IMR-90 (cell line): Measurements from ENCODE around the gene SCN1B.
"Not testable (repeated sequence)": the region's sequence is repeated elsewhere in the genome, so short reads cannot be mapped to it uniquely, and the experiment has no call there.

Experiments used
- BHLHE40 ChIP-seq: fragments of 150-350 bp; IDR thresholded peaks from 2 replicates; pipeline ENCODE4 v1.6.1; 2016; ENCODE audit warnings: mild to moderate bottlenecking, low read depth, low read length
- CEBPB ChIP-seq: IDR thresholded peaks from 2 replicates; pipeline ENCODE4 v1.6.1; 2012; ENCODE audit warnings: low read depth, low read length, improper control_type of control experiment
- CHD1 ChIP-seq: IDR thresholded peaks from 2 replicates; pipeline ENCODE4 v1.6.1; 2012; ENCODE audit warnings: low read depth, low read length, improper control_type of control experiment
- CTCF ChIP-seq: conservative IDR thresholded peaks from 2 replicates; pipeline ENCODE4 v1.5.1; 2012; ENCODE audit warnings: mild to moderate bottlenecking, low read depth, low read length, improper control_type of control experiment
- ELK1 ChIP-seq: fragments of 150-350 bp; IDR thresholded peaks from 2 replicates; pipeline ENCODE4 v1.6.1; 2016; ENCODE audit warnings: low read depth, mild to moderate bottlenecking, low read length, moderate library complexity, borderline replicate concordance
- MAFK ChIP-seq: IDR thresholded peaks from 2 replicates; pipeline ENCODE4 v1.6.1; 2012; ENCODE audit warnings: low read depth, low read length, improper control_type of control experiment
- MAZ ChIP-seq: IDR thresholded peaks from 2 replicates; pipeline ENCODE4 v1.6.1; 2012; ENCODE audit warnings: low read depth, mild to moderate bottlenecking, low read length, improper control_type of control experiment, moderate library complexity, borderline replicate concordance
- MXI1 ChIP-seq: IDR thresholded peaks from 2 replicates; pipeline ENCODE4 v1.6.1; 2012; ENCODE audit warnings: low read depth, mild to moderate bottlenecking, low read length, moderate library complexity, borderline replicate concordance
- NFE2L2 ChIP-seq: fragments of 150-350 bp; IDR thresholded peaks from 2 replicates; pipeline ENCODE4 v1.6.1; 2016; ENCODE audit warnings: low read depth, mild to moderate bottlenecking, low read length
- POLR2A ChIP-seq: IDR thresholded peaks from 2 replicates; pipeline ENCODE4 v1.6.1; 2012; ENCODE audit warnings: mild to moderate bottlenecking, low read depth, low read length
- RAD21 ChIP-seq: IDR thresholded peaks from 2 replicates; pipeline ENCODE4 v1.6.1; 2012; ENCODE audit warnings: low read length, improper control_type of control experiment
- SMC3 ChIP-seq: fragments of 150-350 bp; IDR thresholded peaks from 2 replicates; pipeline ENCODE4 v1.6.1; 2016; ENCODE audit warnings: low read depth, mild to moderate bottlenecking, antibody characterized with exemption, low read length, moderate library complexity
- USF2 ChIP-seq: fragments of 150-350 bp; IDR thresholded peaks from 2 replicates; pipeline ENCODE4 v1.6.1; 2017; ENCODE audit warnings: mild to moderate bottlenecking, antibody characterized with exemption, low read length, low read depth

GRCh38 chr19:35028600-35028885 lies 1.7 kb upstream of the SCN1B start:
- TF ChIP-seq POLR2A, CTCF, USF2, CEBPB, MXI1, MAFK, MAZ, RAD21, ELK1, SMC3, BHLHE40, CHD1, NFE2L2: not testable (repeated sequence)
